ENCODE results near the gene TBC1D10B.

GRCh38 chr16:30368792-30369090 lies 1.6 kb downstream of the TBC1D10B start:
- TF ChIP-seq ZNF335 (tag by site-specific recombination; conservative IDR thresholded peaks at IDR 0.05): no peak
- TF ChIP-seq KLF7 (tag by site-specific recombination; IDR thresholded peaks at IDR 0.05; ENCODE audit: borderline replicate concordance): no peak
- TF ChIP-seq CTCF (tag by site-specific recombination; IDR thresholded peaks at IDR 0.05): no peak
- no peak for TF ChIP-seq ELK4 (IDR thresholded peaks at IDR 0.05; ENCODE audit: borderline replicate concordance, low read depth, low read length)
- TF ChIP-seq BCL6B (tag by site-specific recombination; IDR thresholded peaks at IDR 0.05): no peak
- TF ChIP-seq ZNF23 (tag by site-specific recombination; IDR thresholded peaks at IDR 0.05; ENCODE audit: borderline replicate concordance): no peak
- no peak for TF ChIP-seq ZSCAN30 (tag by site-specific recombination; IDR thresholded peaks at IDR 0.05)
- TF ChIP-seq ZNF311 (tag by site-specific recombination; IDR thresholded peaks at IDR 0.05; ENCODE audit: borderline replicate concordance): no peak
- no peak for TF ChIP-seq ZBTB17 (tag by site-specific recombination; IDR thresholded peaks at IDR 0.05)
- no peak for TF ChIP-seq TRIM28 (IDR thresholded peaks at IDR 0.05; ENCODE audit: borderline replicate concordance, low read length)
- TF ChIP-seq MZF1 (tag by site-specific recombination; IDR thresholded peaks at IDR 0.05; ENCODE audit: borderline replicate concordance): no peak
